K562 (cell line): ENCODE results near the gene HOXD12. TPM values are rescaled to one million over a fixed set of nuclear protein-coding genes. Genes with fewer than 3 reads are reported as not detected.

ENCODE experiments used
- ATAC-seq: fragments of 200-7000 bp; cut with Tn5 transposase; 3 replicates; pipeline ENCODE4 v1.9.1; 2020; ENCODE audit warnings: moderate library complexity
- BruUV-seq: library from RNA; stranded (reverse); fragments of 400-500 nt; replicated peaks from 2 replicates; lab custom pipeline; 2021; lab: Mats Ljungman, UMichigan
- CTCF ChIA-PET: fragments of 300-600 bp; formaldehyde crosslinking; extraction: SDS; loops from one replicate; lab custom pipeline; 2021; ENCODE audit warnings: low intra/inter-chr PET ratio; lab: Yijun Ruan, JAX
- POLR2A ChIA-PET: fragments of 300-600, 350-650 bp; sonication (Branson Sonifier 250); formaldehyde crosslinking; extraction: SDS; loops from one replicate; lab custom pipeline; 2021; ENCODE audit warnings: antibody characterized with exemption, inconsistent platforms; lab: Yijun Ruan, JAX
- DNase-seq, 4 experiments: peaks; one replicate each; pipeline versions ENCODE4 v3.0.0 to v3.0.0-alpha.2; 2011 to 2018; ENCODE audit warnings: low spot score in 3 of 4, mixed read lengths in 3 of 4; ENCODE audit errors: extremely low read depth in 1 of 4
- FAIRE-seq: peaks from 2 replicates; lab custom pipeline; 2011; peaks lifted over from hg19 to GRCh38; lab: Jason Lieb, UNC
- H2AFZ ChIP-seq: 2 replicates; pipeline ENCODE4 v1.6.0; 2011; ENCODE audit warnings: low read depth, low read length, control low read depth, inconsistent platforms
- H3K27ac ChIP-seq: fragments of 200-600 bp; 3 replicates; pipeline ENCODE4 v1.8.0; 2011; ENCODE audit warnings: low read depth, mild to moderate bottlenecking, control low read depth, inconsistent platforms, low read length, moderate library complexity, mixed read lengths; ENCODE audit errors: extremely low read depth
- H3K27me3 ChIP-seq, 2 experiments: fragments of 300-600 bp in 1 of 2; 2 replicates in 1 of 2; 3 replicates in 1 of 2; pipeline versions ENCODE4 v1.6.0 to v1.8.0; 2011; ENCODE audit warnings: inconsistent platforms in 2 of 2, low read length in 2 of 2, mild to moderate bottlenecking in 1 of 2, mixed read lengths in 1 of 2, moderate library complexity in 1 of 2; ENCODE audit not compliant: control insufficient read depth in 2 of 2, insufficient read depth in 2 of 2
- H3K36me3 ChIP-seq: fragments of 300-600 bp; 3 replicates; pipeline ENCODE4 v1.8.0; 2011; ENCODE audit warnings: mild to moderate bottlenecking, low read length, inconsistent platforms; ENCODE audit not compliant: control insufficient read depth, insufficient read depth
- H3K4me1 ChIP-seq, 2 experiments: fragments of 200-600 bp in 1 of 2; replicated peaks in 1 of 2; 2 replicates in 1 of 2; 3 replicates in 1 of 2; pipeline versions ENCODE4 v1.5.1 to v1.8.0; 2011; ENCODE audit warnings: inconsistent platforms in 2 of 2, low read length in 2 of 2, mild to moderate bottlenecking in 1 of 2, mixed read lengths in 1 of 2, moderate library complexity in 1 of 2; ENCODE audit not compliant: control insufficient read depth in 2 of 2, insufficient read depth in 2 of 2
- H3K4me2 ChIP-seq: 2 replicates; pipeline ENCODE4 v1.6.1; 2011; ENCODE audit warnings: low read length, control low read depth, inconsistent platforms, mixed read lengths; ENCODE audit not compliant: insufficient read depth
- H3K4me3 ChIP-seq: fragments of 200-600 bp; sonication (generic), shearing (Covaris generic); 2 replicates; pipeline ENCODE4 v1.5.1; 2016; ENCODE audit warnings: control low read depth, inconsistent platforms
- H3K79me2 ChIP-seq: fragments of 200-600 bp; 3 replicates; pipeline ENCODE4 v1.8.0; 2011; ENCODE audit warnings: low read length, inconsistent platforms; ENCODE audit not compliant: control insufficient read depth, insufficient read depth
- H3K9ac ChIP-seq, 2 experiments: 2 replicates each; pipeline versions ENCODE4 v1.6.0 to v1.6.1; 2011; ENCODE audit warnings: low read depth in 2 of 2, low read length in 2 of 2, control low read depth in 1 of 2, inconsistent platforms in 1 of 2, mild to moderate bottlenecking in 1 of 2, mixed read lengths in 1 of 2; ENCODE audit not compliant: insufficient read depth in 1 of 2
- H3K9me1 ChIP-seq: one replicate; pipeline ENCODE4 v1.6.0; 2011; ENCODE audit warnings: inconsistent platforms, mild to moderate bottlenecking, low read length, moderate library complexity; ENCODE audit not compliant: control insufficient read depth, insufficient read depth
- H3K9me3 ChIP-seq: replicated peaks from 2 replicates; pipeline ENCODE4 v1.5.1; 2011; ENCODE audit warnings: low read depth, low read length, inconsistent platforms; ENCODE audit not compliant: control insufficient read depth, insufficient read depth
- H4K20me1 ChIP-seq: replicated peaks from 2 replicates; pipeline ENCODE4 v1.6.1; 2011; ENCODE audit warnings: low read length, inconsistent platforms, mixed read lengths; ENCODE audit not compliant: control insufficient read depth, insufficient read depth
- CBX2 ChIP-seq: fragments of 200-600 bp; sonication (generic); IDR thresholded peaks from one replicate; pipeline ENCODE4 v1.6.1; 2012; ENCODE audit warnings: mild to moderate bottlenecking, low read length, inconsistent platforms; ENCODE audit not compliant: insufficient read depth, poor library complexity, severe bottlenecking
- CBX8 ChIP-seq: fragments of 200-600 bp; sonication (generic); IDR thresholded peaks from 2 replicates; pipeline ENCODE4 v1.6.1; 2012; ENCODE audit warnings: borderline replicate concordance, mixed run types, low read depth, mild to moderate bottlenecking, moderate library complexity, mixed read lengths, low read length, control low read depth, inconsistent platforms; ENCODE audit not compliant: poor library complexity, severe bottlenecking; ENCODE audit errors: extremely low read depth
- ZNF444 ChIP-seq: fragments of 250-450 bp; sonication (Bioruptor Pico); IDR thresholded peaks from 2 replicates; pipeline ENCODE4 v1.4.0; 2020; ENCODE audit warnings: mild to moderate bottlenecking, moderate library complexity
- ZNF507 ChIP-seq: conservative IDR thresholded peaks from 2 replicates; pipeline ENCODE4 v1.6.1; 2017; ENCODE audit warnings: missing genetic modification characterization, missing compliant biosample characterization
- WGBS: fragments of 100-300 bp; shearing (Covaris generic); methylation state at CpG from one replicate; pipeline ENCODE4 v1.1.6; 2016; ENCODE audit warnings: low coverage, mixed read lengths; ENCODE audit not compliant: insufficient coverage; ENCODE audit errors: missing lambda C conversion rate; 5-methylcytosine and 5-hydroxymethylcytosine counted together
- in situ Hi-C: fragments of 300-500 bp; cut with MboI; formaldehyde crosslinking; loops from 4 replicates; pipeline ENCODE4 v1.15.0; 2018; ENCODE audit warnings: inconsistent platforms, mixed read lengths
- intact Hi-C: fragments of 100-400 bp; cut with micrococcal nuclease; formaldehyde crosslinking; loops from 2 replicates; pipeline ENCODE4 v1.14.2; 2022
- polyA plus RNA-seq, 8 experiments: library from polyadenylated mRNA; depleted of rRNA in 4 of 8; stranded (reverse) in 5 of 8; unstranded in 3 of 8; fragments of >200 nt; fragmentation: Nextera tagmentation in 2 of 8; fragmentation: Illumina TruSeq in 1 of 8; extraction: Ambion mirVana in 2 of 8; extraction: Trizol in 1 of 8; gene quantifications; 2 replicates each; pipeline versions ENCODE4 v1.2.1 to v1.2.3, GENCODE V29; 2011 to 2014; ENCODE audit warnings: inconsistent platforms in 1 of 8, missing spikeins in 1 of 8
- total RNA-seq, 7 experiments: library from RNA; depleted of rRNA in 6 of 7; stranded (reverse); fragments of >200 nt in 6 of 7; fragmentation: Illumina TruSeq in 2 of 7; extraction: Trizol in 2 of 7; gene quantifications; 2 replicates each; pipeline versions ENCODE4 v1.2.1 to v1.2.3, GENCODE V29; 2011 to 2021; ENCODE audit warnings: low replicate concordance in 1 of 7

The HOXD12 gene
- total and polyA plus RNA-seq, 9 of the 15 experiments (the other 6 are each of a cell fraction or from before 2014, with no cell fraction given) = not detected

GRCh38 chr2:176076063-176076462, 23.5 kb upstream of the HOXD12 start:
- CTCF ChIA-PET = interaction anchor here (0.7 kb wide), 1 partner anchor 719 kb away, joined by 3 read pairs; no protein-coding TSS in a partner anchor
- in situ Hi-C loops = loop anchor here (10.0 to 25.0 kb wide), 2 partner anchors 391 to 1039 kb away; no protein-coding TSS in a partner anchor
- no peak for ATAC-seq

GRCh38 chr2:176076796-176077195, 22.8 kb upstream of the HOXD12 start:
- peaks cover 9% of the 10 kb centered on the region for H3K9me3 ChIP-seq
- H3K79me2 ChIP-seq = no peaks in the 10 kb centered on the region
- ChIA-PET POLR2A (no interaction called here), CTCF (interaction anchor here (0.7 to 1.1 kb wide), 3 partner anchors 386 to 720 kb away, joined by 3 read pairs; no protein-coding TSS in a partner anchor)
- no peak for FAIRE-seq
- no peaks in the 10 kb centered on the region for H4K20me1 ChIP-seq
- H3K4me3 ChIP-seq = no peak overlapping the region
- ATAC-seq = no peak
- no peak overlapping the region for H3K4me2 ChIP-seq
- H3K27ac ChIP-seq = no peak overlapping the region
- in situ Hi-C loops = loop anchor here (10.0 to 25.0 kb wide), 2 partner anchors 392 to 1039 kb away; no protein-coding TSS in a partner anchor
- H2AFZ ChIP-seq = no peak overlapping the region
- H3K4me1 ChIP-seq = peaks cover 3 to 26% of the 10 kb centered on the region in 2 experiments; a peak in 3 of 5 replicates
- no peaks in the 10 kb centered on the region for H3K36me3 ChIP-seq
- H3K9me1 ChIP-seq = no peaks in the 10 kb centered on the region
- TF ChIP-seq ZNF507 (tag) (no peak), CBX2 (peak; percentile 54)
- no peak for DNase-seq
- intact Hi-C loops = loop anchor here (10.0 kb wide), 1 partner anchor 212 kb away; no protein-coding TSS in a partner anchor
- H3K9ac ChIP-seq = no peak overlapping the region
- peaks cover 50 to 59% of the 10 kb centered on the region in 2 experiments for H3K27me3 ChIP-seq
- WGBS = 2% methylated on average over 2 of the region's 2 CpGs
- no TSS peak for BruUV-seq

More at GRCh38 chr2:176076063-176076462, 23.5 kb upstream of the HOXD12 start:
- no peaks in the 10 kb centered on the region for H3K9me1 ChIP-seq
- 0% methylated on average over 6 of the region's 7 CpGs for WGBS
- TF ChIP-seq CBX8 = peak; percentile 93
- no peak for TF ChIP-seq ZNF444 (CRISPR knock-in tag)
- peaks cover 4% of the 10 kb centered on the region; the same call in 1 of the 2 replicates for H3K9me3 ChIP-seq
- peaks cover 3 to 30% of the 10 kb centered on the region in 2 experiments; a peak in 3 of 5 replicates for H3K4me1 ChIP-seq
- peaks cover 57 to 62% of the 10 kb centered on the region in 2 experiments for H3K27me3 ChIP-seq
- DNase-seq = no peak
- H3K9ac ChIP-seq = no peak overlapping the region
- H3K36me3 ChIP-seq = no peaks in the 10 kb centered on the region
- no peaks in the 10 kb centered on the region for H3K79me2 ChIP-seq
- no peak overlapping the region for H3K4me2 ChIP-seq
- H3K27ac ChIP-seq = no peak overlapping the region
- H4K20me1 ChIP-seq = no peaks in the 10 kb centered on the region; the same call in 1 of the 2 replicates
- no peak overlapping the region for H2AFZ ChIP-seq
- POLR2A ChIA-PET = no interaction called here
- H3K4me3 ChIP-seq = no peak overlapping the region
- no TSS peak for BruUV-seq
- no peak for FAIRE-seq
- intact Hi-C loops = loop anchor here (10.0 kb wide), 1 partner anchor 211 kb away; no protein-coding TSS in a partner anchor
